ENCODE results near the gene LIPT2.

DNA sequence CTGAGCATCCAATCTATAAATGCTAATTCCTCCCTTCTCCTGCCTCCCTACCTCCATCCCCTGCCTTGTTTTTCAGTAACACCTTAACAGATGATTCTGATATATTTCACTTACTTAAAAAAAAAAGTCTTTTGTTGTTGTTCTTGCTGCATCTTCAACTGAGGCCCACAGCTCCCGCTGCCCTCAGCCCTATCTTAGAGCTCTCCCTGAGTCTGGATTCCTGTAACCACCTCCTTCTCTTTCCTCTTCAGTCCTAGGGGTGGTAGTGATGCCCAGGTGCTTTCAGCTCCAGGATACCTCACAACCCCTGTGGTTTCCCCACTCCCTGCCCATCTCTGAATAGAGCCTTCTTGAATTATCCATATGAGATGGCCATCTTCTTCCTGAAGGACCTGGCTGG is 22.5 kb downstream of the LIPT2 start:
- TF ChIP-seq CTCF (IDR thresholded peaks at IDR 0.05) (no peak), POLR2A (IDR thresholded peaks at IDR 0.05) (no peak)
